SK-N-SH (cell line): ENCODE results near the gene ZKSCAN1. TPM values are rescaled to one million over a fixed set of nuclear protein-coding genes. Genes with fewer than 3 reads are reported as not detected.

Experiments
- CTCF ChIA-PET: fragments of 300-600, 350-600 bp; formaldehyde crosslinking; extraction: SDS; loops from one replicate; lab custom pipeline; 2021; lab: Yijun Ruan, JAX
- POLR2A ChIA-PET: fragments of 350-600 bp; sonication (Branson Sonifier 250); formaldehyde crosslinking; extraction: SDS; loops from one replicate; lab custom pipeline; 2020; ENCODE audit warnings: antibody characterized with exemption, inconsistent platforms; lab: Yijun Ruan, JAX
- DNase-seq: peaks from one replicate; pipeline ENCODE4 v3.0.0; 2012
- H2AFZ ChIP-seq: fragments of 200-600 bp; sonication (generic); 2 replicates; pipeline ENCODE4 v1.8.1; 2016; ENCODE audit warnings: antibody characterized with exemption, mild to moderate bottlenecking, low read depth
- H3F3A ChIP-seq: fragments of 200-600 bp; sonication (generic); replicated peaks from 2 replicates; pipeline ENCODE3; 2016; ENCODE audit warnings: antibody characterized with exemption, mild to moderate bottlenecking; ENCODE audit not compliant: insufficient read depth
- H3K27ac ChIP-seq, 2 experiments: fragments of 200-500 bp in 1 of 2; fragments of 200-600 bp in 1 of 2; sonication (Bioruptor generic) in 1 of 2; sonication (generic), shearing (Covaris generic) in 1 of 2; 2 replicates each; pipeline versions ENCODE4 v1.5.1 to v1.6.1; 2014 to 2016; ENCODE audit warnings: low read depth in 2 of 2, inconsistent platforms in 1 of 2, low read length in 1 of 2, mild to moderate bottlenecking in 1 of 2, mixed read lengths in 1 of 2
- H3K27me3 ChIP-seq: fragments of 200-600 bp; sonication (generic), shearing (Covaris generic); 2 replicates; pipeline ENCODE4 v1.6.1; 2016; ENCODE audit warnings: mixed run types; ENCODE audit not compliant: insufficient read depth
- H3K36me3 ChIP-seq, 2 experiments: fragments of 200-500 bp in 1 of 2; fragments of 200-600 bp in 1 of 2; sonication (Bioruptor generic) in 1 of 2; sonication (generic) in 1 of 2; replicated peaks in 1 of 2; 2 replicates each; pipeline versions ENCODE3 to v1.5.1; 2014 to 2016; ENCODE audit warnings: low read length in 1 of 2, mild to moderate bottlenecking in 1 of 2; ENCODE audit not compliant: insufficient read depth in 2 of 2, control insufficient read depth in 1 of 2
- H3K4me1 ChIP-seq, 2 experiments: fragments of 200-500 bp in 1 of 2; fragments of 200-600 bp in 1 of 2; sonication (Bioruptor generic) in 1 of 2; sonication (generic), shearing (Covaris generic) in 1 of 2; 2 replicates each; pipeline versions ENCODE4 v1.5.1 to v1.6.1; 2014 to 2016; ENCODE audit warnings: low read depth in 1 of 2, low read length in 1 of 2, mixed run types in 1 of 2; ENCODE audit not compliant: insufficient read depth in 2 of 2, control insufficient read depth in 1 of 2
- H3K4me2 ChIP-seq: fragments of 200-600 bp; sonication (generic), shearing (Covaris generic); 2 replicates; pipeline ENCODE4 v1.6.1; 2017; ENCODE audit warnings: mixed run types
- H3K4me3 ChIP-seq, 2 experiments: fragments of 200-500 bp in 1 of 2; fragments of 200-600 bp in 1 of 2; sonication (Bioruptor generic) in 1 of 2; sonication (generic), shearing (Covaris generic) in 1 of 2; 2 replicates each; pipeline versions ENCODE4 v1.5.1 to v1.8.1; 2014 to 2016; ENCODE audit warnings: low read depth in 2 of 2, inconsistent platforms in 1 of 2, low read length in 1 of 2, mild to moderate bottlenecking in 1 of 2, mixed read lengths in 1 of 2, moderate library complexity in 1 of 2
- H3K79me2 ChIP-seq: fragments of 200-600 bp; sonication (generic); 2 replicates; pipeline ENCODE4 v1.8.1; 2017; ENCODE audit warnings: mild to moderate bottlenecking; ENCODE audit not compliant: insufficient read depth
- H3K9ac ChIP-seq: fragments of 200-600 bp; sonication (generic); 2 replicates; pipeline ENCODE4 v1.6.1; 2017; ENCODE audit warnings: mixed run types
- H3K9me2 ChIP-seq: fragments of 200-600 bp; sonication (generic); 2 replicates; pipeline ENCODE4 v1.6.1; 2017; ENCODE audit warnings: mixed run types
- H3K9me3 ChIP-seq: fragments of 200-600 bp; sonication (generic); 2 replicates; pipeline ENCODE4 v1.6.1; 2017; ENCODE audit warnings: mixed run types, mild to moderate bottlenecking, moderate library complexity
- H4K20me1 ChIP-seq: fragments of 200-600 bp; sonication (generic); 2 replicates; pipeline ENCODE4 v1.6.1; 2017; ENCODE audit warnings: mild to moderate bottlenecking, mixed run types; ENCODE audit not compliant: insufficient read depth
- CHD2 ChIP-seq: fragments of 150-350 bp; IDR thresholded peaks from 2 replicates; pipeline ENCODE4 v1.6.1; 2018; ENCODE audit warnings: low read length; ENCODE audit not compliant: partially characterized antibody
- ELF1 ChIP-seq: IDR thresholded peaks from 2 replicates; pipeline ENCODE4 v1.4.0; 2012
- FOXM1 ChIP-seq: IDR thresholded peaks from 2 replicates; pipeline ENCODE4 v1.4.0; 2012; ENCODE audit warnings: low read depth, mild to moderate bottlenecking
- GATA2 ChIP-seq: sonication (generic); formaldehyde crosslinking; IDR thresholded peaks from 2 replicates; pipeline ENCODE4 v1.5.0; 2020; ENCODE audit warnings: mild to moderate bottlenecking, missing genetic modification reagents
- JUND ChIP-seq: IDR thresholded peaks from 2 replicates; pipeline ENCODE4 v1.4.0; 2012
- MEF2A ChIP-seq: IDR thresholded peaks from 2 replicates; pipeline ENCODE4 v1.4.0; 2012; ENCODE audit warnings: low read depth, borderline replicate concordance
- NRF1 ChIP-seq: IDR thresholded peaks from 2 replicates; pipeline ENCODE4 v1.6.1; 2012; ENCODE audit warnings: low read depth, mild to moderate bottlenecking, low read length
- POLR2AphosphoS5 ChIP-seq: IDR thresholded peaks from 2 replicates; pipeline ENCODE4 v1.6.1; 2012; ENCODE audit warnings: low read depth, low read length
- RAD21 ChIP-seq: IDR thresholded peaks from 2 replicates; pipeline ENCODE4 v1.6.1; 2012; ENCODE audit warnings: mild to moderate bottlenecking, low read length
- RCOR1 ChIP-seq: fragments of 150-350 bp; IDR thresholded peaks from 2 replicates; pipeline ENCODE4 v1.6.1; 2017; ENCODE audit warnings: antibody characterized with exemption, low read length
- RFX5 ChIP-seq: IDR thresholded peaks from 2 replicates; pipeline ENCODE4 v1.6.1; 2012; ENCODE audit warnings: mild to moderate bottlenecking, improper control_type of control experiment, low read length
- RXRA ChIP-seq: IDR thresholded peaks from 2 replicates; pipeline ENCODE4 v1.4.0; 2012; ENCODE audit warnings: low read depth, mild to moderate bottlenecking, borderline replicate concordance
- SIN3A ChIP-seq: IDR thresholded peaks from 2 replicates; pipeline ENCODE4 v1.6.1; 2012; ENCODE audit warnings: low read depth, mild to moderate bottlenecking, low read length, moderate library complexity, borderline replicate concordance
- SMC3 ChIP-seq: IDR thresholded peaks from 2 replicates; pipeline ENCODE4 v1.6.1; 2012; ENCODE audit warnings: low read depth, low read length, improper control_type of control experiment
- TCF12 ChIP-seq: IDR thresholded peaks from 2 replicates; pipeline ENCODE4 v1.4.0; 2012
- TEAD4 ChIP-seq: IDR thresholded peaks from 2 replicates; pipeline ENCODE4 v1.4.0; 2012; ENCODE audit warnings: mild to moderate bottlenecking, borderline replicate concordance; ENCODE audit not compliant: insufficient read depth
- YY1 ChIP-seq: IDR thresholded peaks from 2 replicates; pipeline ENCODE4 v1.4.0; 2012; ENCODE audit warnings: low read depth, mild to moderate bottlenecking
- WGBS: methylation state at CpG from one replicate; pipeline ENCODE4 v1.1.6; 2017; ENCODE audit warnings: low lambda C conversion rate; 5-methylcytosine and 5-hydroxymethylcytosine counted together
- polyA plus RNA-seq, 3 experiments: library from polyadenylated mRNA; depleted of rRNA; stranded (reverse); fragments of >200 nt; gene quantifications; 2 replicates each; pipeline ENCODE4 v1.2.3, GENCODE V29; 2012
- TF ChIP-seq, protein P1 (sequence below): IDR thresholded peaks from 2 replicates; pipeline ENCODE4 v1.4.0; 2012; ENCODE audit warnings: low read depth, borderline replicate concordance
- TF ChIP-seq, protein P2 (sequence below): fragments of 150-350 bp; IDR thresholded peaks from 2 replicates; pipeline ENCODE4 v1.6.1; 2016; ENCODE audit warnings: mild to moderate bottlenecking, low read depth, low read length
- TF ChIP-seq, protein P3 (sequence below): fragments of 150-350 bp; IDR thresholded peaks from 2 replicates; pipeline ENCODE4 v1.6.1; 2017; ENCODE audit warnings: antibody characterized with exemption, low read length, low read depth, borderline replicate concordance
- TF ChIP-seq, protein P4 (sequence below): IDR thresholded peaks from 2 replicates; pipeline ENCODE4 v1.4.0; 2012; ENCODE audit warnings: low read depth, borderline replicate concordance

ZKSCAN1 gene
- polyA plus RNA-seq, 1 of the 3 experiments (the other 2 are of a cell fraction) = 21.1 TPM

DNA sequence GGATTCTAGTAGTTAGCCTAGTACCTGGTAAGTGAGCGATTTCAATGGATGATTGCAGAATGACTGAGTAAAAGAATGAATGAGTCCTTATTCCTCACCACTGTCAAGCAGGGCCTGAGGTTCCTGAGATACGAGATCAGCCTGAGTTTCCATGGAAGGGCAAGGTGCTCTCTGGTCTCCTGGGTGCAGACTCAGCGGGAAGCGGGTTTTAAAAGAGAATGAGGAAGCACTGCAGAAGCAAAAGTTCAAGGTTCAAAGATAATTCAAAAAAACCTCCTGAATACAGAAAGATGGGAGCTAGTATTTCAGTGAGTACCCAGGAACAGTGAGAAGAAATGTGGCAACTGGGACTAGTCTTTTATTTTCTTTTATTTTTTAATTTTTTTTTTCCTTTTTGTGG is 61.8 kb downstream of the ZKSCAN1 start:
- peaks cover 12% of the 10 kb centered on the region in 2 experiments; a peak in 3 of 4 replicates for H3K4me1 ChIP-seq
- peaks cover 59 to 82% of the 10 kb centered on the region in 2 experiments for H3K36me3 ChIP-seq
- H3K27ac ChIP-seq = no peak overlapping the region
- no peak overlapping the region for H2AFZ ChIP-seq
- H3F3A ChIP-seq = peaks cover 6% of the 10 kb centered on the region
- no peak for DNase-seq
- no peak overlapping the region for H3K4me2 ChIP-seq
- peaks cover 85% of the 10 kb centered on the region for H3K79me2 ChIP-seq
- TF ChIP-seq TCF12 (no peak), CHD2 (no peak), RAD21 (no peak), MEF2A (no peak), ELF1 (no peak), GATA2 (CRISPR knock-in tag) (no peak), RCOR1 (no peak), TEAD4 (no peak), POLR2AphosphoS5 (no peak), SMC3 (no peak), RFX5 (no peak), SIN3A (no peak)
- TF ChIP-seq, protein P1, sequence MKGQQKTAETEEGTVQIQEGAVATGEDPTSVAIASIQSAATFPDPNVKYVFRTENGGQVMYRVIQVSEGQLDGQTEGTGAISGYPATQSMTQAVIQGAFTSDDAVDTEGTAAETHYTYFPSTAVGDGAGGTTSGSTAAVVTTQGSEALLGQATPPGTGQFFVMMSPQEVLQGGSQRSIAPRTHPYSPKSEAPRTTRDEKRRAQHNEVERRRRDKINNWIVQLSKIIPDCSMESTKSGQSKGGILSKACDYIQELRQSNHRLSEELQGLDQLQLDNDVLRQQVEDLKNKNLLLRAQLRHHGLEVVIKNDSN = no peak
- TF ChIP-seq, protein P2, sequence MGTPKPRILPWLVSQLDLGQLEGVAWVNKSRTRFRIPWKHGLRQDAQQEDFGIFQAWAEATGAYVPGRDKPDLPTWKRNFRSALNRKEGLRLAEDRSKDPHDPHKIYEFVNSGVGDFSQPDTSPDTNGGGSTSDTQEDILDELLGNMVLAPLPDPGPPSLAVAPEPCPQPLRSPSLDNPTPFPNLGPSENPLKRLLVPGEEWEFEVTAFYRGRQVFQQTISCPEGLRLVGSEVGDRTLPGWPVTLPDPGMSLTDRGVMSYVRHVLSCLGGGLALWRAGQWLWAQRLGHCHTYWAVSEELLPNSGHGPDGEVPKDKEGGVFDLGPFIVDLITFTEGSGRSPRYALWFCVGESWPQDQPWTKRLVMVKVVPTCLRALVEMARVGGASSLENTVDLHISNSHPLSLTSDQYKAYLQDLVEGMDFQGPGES = no peak
- no peaks in the 10 kb centered on the region for H3K9me2 ChIP-seq
- ChIA-PET POLR2A (interaction anchor here (0.6 kb wide), 1 partner anchor 23 kb away, joined by 4 read pairs; no protein-coding TSS in a partner anchor), CTCF (interaction anchor here (0.9 kb wide), 1 partner anchor 17 kb away, joined by 3 read pairs; no protein-coding TSS in a partner anchor)
- no peak overlapping the region for H3K4me3 ChIP-seq
- 95% methylated on average over 4 of the region's 4 CpGs for WGBS
- no peak overlapping the region for H3K9ac ChIP-seq
- peaks cover 20% of the 10 kb centered on the region; the same call in 1 of the 2 replicates for H4K20me1 ChIP-seq
- no peaks in the 10 kb centered on the region for H3K27me3 ChIP-seq
- peaks cover 14% of the 10 kb centered on the region for H3K9me3 ChIP-seq

DNA sequence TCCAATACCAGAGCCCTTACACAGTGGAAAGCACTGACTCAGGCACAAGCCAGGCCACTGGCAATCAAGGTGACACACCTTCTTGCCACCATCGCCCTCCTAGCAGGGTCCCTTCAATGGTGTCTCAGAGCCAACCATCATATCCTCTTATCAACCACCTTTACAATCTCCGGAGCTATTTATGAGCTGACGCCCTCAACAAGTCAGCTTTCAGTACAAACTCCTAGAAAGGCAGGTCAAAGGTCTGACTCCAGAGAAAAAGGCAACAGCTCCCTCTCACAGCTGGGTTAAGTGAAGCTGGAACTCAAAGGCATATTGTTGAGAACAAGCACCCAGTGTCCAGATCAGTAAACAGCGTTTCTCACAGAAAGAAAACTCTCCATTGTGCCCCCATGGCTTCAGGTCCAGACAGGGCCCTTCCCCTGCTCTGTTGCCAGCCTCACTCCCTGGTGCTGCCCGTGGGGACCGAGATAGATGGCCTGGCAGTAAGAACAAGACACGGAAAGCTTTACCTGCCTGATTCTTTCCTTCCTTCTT is 63.7 kb downstream of the ZKSCAN1 start:
- Histone ChIP-seq H3K4me2 (peak overlapping the region; percentile 87; the same call in 1 of the 2 replicates), H3K36me3 (peaks cover 43 to 63% of the 10 kb centered on the region in 2 experiments), H3K79me2 (peaks cover 71% of the 10 kb centered on the region), H4K20me1 (peaks cover 20% of the 10 kb centered on the region; the same call in 1 of the 2 replicates), H3K9me3 (0 out of 2 replicates have a peak, but pooled peaks cover 3% of the 10 kb centered on the region), H3K4me1 (peaks cover 12% of the 10 kb centered on the region in 2 experiments; a peak in 3 of 4 replicates), H3K4me3 (peak overlapping the region in 1 of 2 experiments; percentile 94; a peak in 2 of 4 replicates), H2AFZ (no peak overlapping the region), H3K9ac (peak overlapping the region; percentile 92; the same call in 1 of the 2 replicates), H3K27ac (0 out of 4 replicates have a peak overlapping the region, but pooled peaks of 1 of the 2 experiments have one; percentile 76), H3K9me2 (no peaks in the 10 kb centered on the region), H3F3A (peaks cover 4% of the 10 kb centered on the region), H3K27me3 (no peaks in the 10 kb centered on the region)
- DNase-seq = no peak
- ChIA-PET CTCF (interaction anchor here (0.6 to 8.5 kb wide), 6 partner anchors 12 to 1060 kb away, joined by 3 to 59 read pairs (median 5); partner anchors contain the start of genes AP4M1, MCM7 and ZKSCAN1), POLR2A (interaction anchor here (0.6 to 1.5 kb wide), 3 partner anchors 9 to 63 kb away, joined by 3 to 6 read pairs (median 3); no protein-coding TSS in a partner anchor)
- 82% methylated on average over 7 of the region's 7 CpGs for WGBS
- TF ChIP-seq, protein P3, sequence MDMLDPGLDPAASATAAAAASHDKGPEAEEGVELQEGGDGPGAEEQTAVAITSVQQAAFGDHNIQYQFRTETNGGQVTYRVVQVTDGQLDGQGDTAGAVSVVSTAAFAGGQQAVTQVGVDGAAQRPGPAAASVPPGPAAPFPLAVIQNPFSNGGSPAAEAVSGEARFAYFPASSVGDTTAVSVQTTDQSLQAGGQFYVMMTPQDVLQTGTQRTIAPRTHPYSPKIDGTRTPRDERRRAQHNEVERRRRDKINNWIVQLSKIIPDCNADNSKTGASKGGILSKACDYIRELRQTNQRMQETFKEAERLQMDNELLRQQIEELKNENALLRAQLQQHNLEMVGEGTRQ = no peak
- TF ChIP-seq RXRA = no peak
- no peak for TF ChIP-seq JUND
- no peak for TF ChIP-seq CHD2
- TF ChIP-seq POLR2AphosphoS5 = no peak
- no peak for TF ChIP-seq FOXM1
- TF ChIP-seq, protein P1 = no peak
- TF ChIP-seq, protein P4, sequence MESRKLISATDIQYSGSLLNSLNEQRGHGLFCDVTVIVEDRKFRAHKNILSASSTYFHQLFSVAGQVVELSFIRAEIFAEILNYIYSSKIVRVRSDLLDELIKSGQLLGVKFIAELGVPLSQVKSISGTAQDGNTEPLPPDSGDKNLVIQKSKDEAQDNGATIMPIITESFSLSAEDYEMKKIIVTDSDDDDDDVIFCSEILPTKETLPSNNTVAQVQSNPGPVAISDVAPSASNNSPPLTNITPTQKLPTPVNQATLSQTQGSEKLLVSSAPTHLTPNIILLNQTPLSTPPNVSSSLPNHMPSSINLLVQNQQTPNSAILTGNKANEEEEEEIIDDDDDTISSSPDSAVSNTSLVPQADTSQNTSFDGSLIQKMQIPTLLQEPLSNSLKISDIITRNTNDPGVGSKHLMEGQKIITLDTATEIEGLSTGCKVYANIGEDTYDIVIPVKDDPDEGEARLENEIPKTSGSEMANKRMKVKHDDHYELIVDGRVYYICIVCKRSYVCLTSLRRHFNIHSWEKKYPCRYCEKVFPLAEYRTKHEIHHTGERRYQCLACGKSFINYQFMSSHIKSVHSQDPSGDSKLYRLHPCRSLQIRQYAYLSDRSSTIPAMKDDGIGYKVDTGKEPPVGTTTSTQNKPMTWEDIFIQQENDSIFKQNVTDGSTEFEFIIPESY = no peak
- TF ChIP-seq RAD21 = no peak
- TF ChIP-seq NRF1 = no peak
- TF ChIP-seq YY1 = no peak
- no peak for TF ChIP-seq TEAD4
- TF ChIP-seq SIN3A = no peak
